T-helper 2 cell treated with Interferon-gamma antibody and Interleukin-4, amounts not matched to agents 5 μg/mL and 100 μg/mL, for 36 hours (primary cell): ENCODE measurements around the gene PFN3.
A peak's percentile ranks its signal among the peaks of the same experiment; 100 is the strongest.
"Not testable (repeated sequence)": the region's sequence is repeated elsewhere in the genome, so short reads cannot be mapped to it uniquely, and the experiment has no call there.

Source experiments
- DNase-seq: peaks from one replicate; pipeline ENCODE4 v3.0.0; 2021; ENCODE audit warnings: low spot score
- H3K27ac Mint-ChIP-seq: one replicate; pipeline ENCODE4 v1.8.0; 2021; ENCODE audit warnings: mild to moderate bottlenecking, mixed read lengths
- H3K27me3 Mint-ChIP-seq: one replicate; pipeline ENCODE4 v1.8.0; 2021; ENCODE audit warnings: low read depth, mixed read lengths
- H3K36me3 Mint-ChIP-seq: one replicate; pipeline ENCODE4 v1.8.0; 2021; ENCODE audit warnings: low read depth, mixed read lengths
- H3K4me1 Mint-ChIP-seq: one replicate; pipeline ENCODE4 v1.8.0; 2021; ENCODE audit warnings: low read depth, mixed read lengths
- H3K4me3 Mint-ChIP-seq: one replicate; pipeline ENCODE4 v1.8.0; 2022; ENCODE audit warnings: mild to moderate bottlenecking, moderate library complexity, mixed read lengths
- H3K9me3 Mint-ChIP-seq: one replicate; pipeline ENCODE4 v1.8.0; 2021; ENCODE audit warnings: mixed read lengths

The PFN3 gene

GRCh38 chr5:177386542-177386941 lies 13.9 kb downstream of the PFN3 start:
- Mint-ChIP-seq H3K4me1 (peaks cover 31% of the 10 kb centered on the region), H3K9me3 (no peaks in the 10 kb centered on the region), H3K27ac (no peak overlapping the region), H3K4me3 (no peak overlapping the region), H3K36me3 (no peaks in the 10 kb centered on the region), H3K27me3 (peaks cover 7% of the 10 kb centered on the region)
- DNase-seq, result no peak

- H3K4me1 Mint-ChIP-seq, result peaks cover 26% of the 10 kb centered on the region
- no peak for DNase-seq
- no peak overlapping the region for H3K27ac Mint-ChIP-seq
- no peaks in the 10 kb centered on the region for H3K9me3 Mint-ChIP-seq
- no peak overlapping the region for H3K4me3 Mint-ChIP-seq
- H3K27me3 Mint-ChIP-seq, result peaks cover 7% of the 10 kb centered on the region
- no peaks in the 10 kb centered on the region for H3K36me3 Mint-ChIP-seq
Observed at GRCh38 chr5:177385720-177386119, 14.7 kb downstream of the PFN3 start.

- no peak for DNase-seq
- no peak within 1 kb of the TSS for H3K4me3 Mint-ChIP-seq
- H3K27me3 Mint-ChIP-seq, result peaks cover 7% of the 10 kb centered on the region
- peaks cover 18% of the 10 kb centered on the region for H3K4me1 Mint-ChIP-seq
- H3K27ac Mint-ChIP-seq, result peak within 1 kb of the TSS; percentile 2
- H3K9me3 Mint-ChIP-seq, result no peaks in the 10 kb centered on the region
- no peaks in the 10 kb centered on the region for H3K36me3 Mint-ChIP-seq
Observed at GRCh38 chr5:177384134-177384533, 16.3 kb downstream of the PFN3 start, which contains the start of gene SLC34A1. Gene SLC34A1, plus strand, starts transcription at chr5:177384434. Its CDS starts 1,308 bp downstream, at chr5:177385742.

GRCh38 chr5:177383181-177383580 lies 17.3 kb downstream of the PFN3 start:
- Mint-ChIP-seq H3K4me3 (no peak overlapping the region), H3K27ac (peak overlapping the region; percentile 2), H3K27me3 (peaks cover 7% of the 10 kb centered on the region), H3K4me1 (peaks cover 11% of the 10 kb centered on the region), H3K36me3 (no peaks in the 10 kb centered on the region), H3K9me3 (no peaks in the 10 kb centered on the region)
- DNase-seq, result no peak

- Mint-ChIP-seq H3K27me3 (peaks cover 7% of the 10 kb centered on the region), H3K36me3 (no peaks in the 10 kb centered on the region), H3K27ac (peak overlapping the region; percentile 2), H3K9me3 (no peaks in the 10 kb centered on the region), H3K4me3 (no peak overlapping the region), H3K4me1 (peaks cover 11% of the 10 kb centered on the region)
- DNase-seq, result no peak
Observed at GRCh38 chr5:177382423-177383029, 17.9 kb downstream of the PFN3 start.

GRCh38 chr5:177380805-177381126 lies 19.7 kb downstream of the PFN3 start:
- Mint-ChIP-seq H3K27ac (no peak overlapping the region), H3K27me3 (peaks cover 7% of the 10 kb centered on the region)

GRCh38 chr5:177378884-177379883 lies 21.3 kb downstream of the PFN3 start:
- Mint-ChIP-seq H3K4me1 (peaks cover 11% of the 10 kb centered on the region), H3K27ac (peak overlapping the region; percentile 29), H3K4me3 (no peak overlapping the region), H3K36me3 (peaks cover 6% of the 10 kb centered on the region), H3K27me3 (peaks cover 7% of the 10 kb centered on the region), H3K9me3 (no peaks in the 10 kb centered on the region)
- no peak for DNase-seq

More at GRCh38 chr5:177380805-177381126, 19.7 kb downstream of the PFN3 start:
- Mint-ChIP-seq H3K9me3 (no peaks in the 10 kb centered on the region), H3K4me1 (peaks cover 11% of the 10 kb centered on the region), H3K4me3 (no peak overlapping the region), H3K36me3 (no peaks in the 10 kb centered on the region)
- no peak for DNase-seq

- Mint-ChIP-seq H3K9me3 (no peaks in the 10 kb centered on the region), H3K36me3 (peaks cover 11% of the 10 kb centered on the region), H3K4me3 (no peak overlapping the region), H3K27ac (no peak overlapping the region), H3K27me3 (peaks cover 3% of the 10 kb centered on the region), H3K4me1 (peaks cover 16% of the 10 kb centered on the region)
- no peak for DNase-seq
Observed at GRCh38 chr5:177377851-177378776, 22.3 kb downstream of the PFN3 start.

GRCh38 chr5:177376107-177376506 lies 24.4 kb downstream of the PFN3 start:
- DNase-seq, result no peak
- Mint-ChIP-seq H3K27me3 (no peaks in the 10 kb centered on the region), H3K4me1 (peaks cover 34% of the 10 kb centered on the region), H3K9me3 (no peaks in the 10 kb centered on the region), H3K27ac (no peak overlapping the region), H3K4me3 (no peak overlapping the region), H3K36me3 (peaks cover 29% of the 10 kb centered on the region)

- H3K27me3 Mint-ChIP-seq, H3K4me3 Mint-ChIP-seq, DNase-seq, H3K27ac Mint-ChIP-seq, H3K9me3 Mint-ChIP-seq: not testable (repeated sequence)
- Mint-ChIP-seq H3K4me1 (peaks cover 34% of the 10 kb centered on the region), H3K36me3 (peaks cover 29% of the 10 kb centered on the region)
Observed at GRCh38 chr5:177375516-177375915, 24.9 kb downstream of the PFN3 start.

- peak overlapping the region; percentile 32 for H3K4me3 Mint-ChIP-seq
Observed at GRCh38 chr5:177374211-177374610, 26.2 kb downstream of the PFN3 start.

GRCh38 chr5:177373806-177374205 lies 26.7 kb downstream of the PFN3 start:
- peaks cover 32% of the 10 kb centered on the region for H3K4me1 Mint-ChIP-seq
- H3K4me3 Mint-ChIP-seq, result peak overlapping the region; percentile 32
- DNase-seq, result no peak
- H3K27me3 Mint-ChIP-seq, result no peaks in the 10 kb centered on the region
- H3K36me3 Mint-ChIP-seq, result peaks cover 42% of the 10 kb centered on the region
- no peaks in the 10 kb centered on the region for H3K9me3 Mint-ChIP-seq
- H3K27ac Mint-ChIP-seq, result peak overlapping the region; percentile 49

More at GRCh38 chr5:177374211-177374610, 26.2 kb downstream of the PFN3 start:
- no peak for DNase-seq
- Mint-ChIP-seq H3K9me3 (no peaks in the 10 kb centered on the region), H3K27ac (peak overlapping the region; percentile 49), H3K4me1 (peaks cover 32% of the 10 kb centered on the region), H3K36me3 (peaks cover 38% of the 10 kb centered on the region), H3K27me3 (no peaks in the 10 kb centered on the region)

- peak overlapping the region; percentile 75 for H3K4me3 Mint-ChIP-seq
- H3K27me3 Mint-ChIP-seq, result no peaks in the 10 kb centered on the region
- peaks cover 51% of the 10 kb centered on the region for H3K36me3 Mint-ChIP-seq
- DNase-seq, result no peak
- peak overlapping the region; percentile 90 for H3K27ac Mint-ChIP-seq
- no peaks in the 10 kb centered on the region for H3K9me3 Mint-ChIP-seq
- H3K4me1 Mint-ChIP-seq, result peaks cover 37% of the 10 kb centered on the region
Observed at GRCh38 chr5:177372910-177373309, 27.6 kb downstream of the PFN3 start.
